HAP-1 (cell line): ENCODE results near the gene ZRSR2.

Experiments
- DNase-seq, 2 experiments: peaks; one replicate each; pipeline ENCODE4 v3.0.0-alpha.2; 2016 to 2020; ENCODE audit warnings: low spot score in 2 of 2
- H3K27me3 ChIP-seq: fragments of 250-450 bp; sonication (Bioruptor Pico); 2 replicates; pipeline ENCODE4 v1.5.1; 2020; ENCODE audit warnings: low read depth, mild to moderate bottlenecking, moderate library complexity
- H3K36me3 ChIP-seq: fragments of 250-450 bp; sonication (Bioruptor Pico); replicated peaks from 2 replicates; pipeline ENCODE4 v1.5.1; 2020; ENCODE audit warnings: mild to moderate bottlenecking
- H3K4me1 ChIP-seq: fragments of 250-450 bp; sonication (Bioruptor Pico); 2 replicates; pipeline ENCODE4 v1.5.1; 2020; ENCODE audit warnings: mild to moderate bottlenecking
- H3K4me3 ChIP-seq: fragments of 250-450 bp; sonication (Bioruptor Pico); 2 replicates; pipeline ENCODE4 v1.5.1; 2020; ENCODE audit warnings: mild to moderate bottlenecking, moderate library complexity
- H3K9me3 ChIP-seq: fragments of 250-450 bp; sonication (Bioruptor Pico); 2 replicates; pipeline ENCODE4 v1.5.1; 2020; ENCODE audit warnings: mild to moderate bottlenecking, moderate library complexity
- in situ Hi-C: fragments of 300-500 bp; cut with MboI; formaldehyde crosslinking; loops from 3 replicates; pipeline ENCODE4 v1.14.3; 2020; ENCODE audit warnings: low sequenced_read_pairs, inconsistent platforms, mixed read lengths

ZRSR2 gene

DNA sequence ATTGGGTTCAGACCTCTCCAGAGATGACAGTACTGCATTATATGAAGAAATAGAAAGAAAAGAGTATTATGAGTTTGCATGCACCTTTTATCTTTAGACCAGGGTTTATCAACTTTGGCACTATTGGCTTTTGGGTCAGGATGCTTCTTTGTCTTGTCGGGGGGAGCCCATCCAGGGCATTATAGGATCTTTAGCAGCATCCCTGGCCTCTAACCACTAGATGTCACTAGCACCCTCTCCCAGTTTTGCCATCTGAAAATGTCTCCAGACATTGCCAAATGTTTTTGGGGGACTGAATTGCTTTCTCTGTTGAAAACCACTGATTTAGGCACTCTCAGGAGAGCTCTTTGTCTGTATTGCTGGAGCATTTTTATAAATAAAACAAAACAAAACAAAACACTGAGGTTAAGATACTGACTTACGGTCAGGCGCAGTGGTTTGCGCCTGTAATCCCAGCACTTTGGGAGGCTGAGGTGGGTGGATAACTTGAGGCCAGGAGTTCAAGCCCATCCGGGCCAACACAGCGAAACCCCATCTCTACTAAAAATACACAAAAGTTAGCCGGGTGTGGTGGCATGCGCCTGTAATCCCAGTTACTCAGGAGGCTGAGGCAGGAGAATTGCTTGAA lies 28.6 kb upstream of the ZRSR2 start:
- DNase-seq: peak; percentile 49 to 64
- no peaks in the 10 kb centered on the region for H3K36me3 ChIP-seq
- H3K27me3 ChIP-seq: no peaks in the 10 kb centered on the region
- in situ Hi-C loops: no loop called here
- no peaks in the 10 kb centered on the region for H3K4me1 ChIP-seq
- H3K9me3 ChIP-seq: no peaks in the 10 kb centered on the region
- H3K4me3 ChIP-seq: no peak overlapping the region

DNA sequence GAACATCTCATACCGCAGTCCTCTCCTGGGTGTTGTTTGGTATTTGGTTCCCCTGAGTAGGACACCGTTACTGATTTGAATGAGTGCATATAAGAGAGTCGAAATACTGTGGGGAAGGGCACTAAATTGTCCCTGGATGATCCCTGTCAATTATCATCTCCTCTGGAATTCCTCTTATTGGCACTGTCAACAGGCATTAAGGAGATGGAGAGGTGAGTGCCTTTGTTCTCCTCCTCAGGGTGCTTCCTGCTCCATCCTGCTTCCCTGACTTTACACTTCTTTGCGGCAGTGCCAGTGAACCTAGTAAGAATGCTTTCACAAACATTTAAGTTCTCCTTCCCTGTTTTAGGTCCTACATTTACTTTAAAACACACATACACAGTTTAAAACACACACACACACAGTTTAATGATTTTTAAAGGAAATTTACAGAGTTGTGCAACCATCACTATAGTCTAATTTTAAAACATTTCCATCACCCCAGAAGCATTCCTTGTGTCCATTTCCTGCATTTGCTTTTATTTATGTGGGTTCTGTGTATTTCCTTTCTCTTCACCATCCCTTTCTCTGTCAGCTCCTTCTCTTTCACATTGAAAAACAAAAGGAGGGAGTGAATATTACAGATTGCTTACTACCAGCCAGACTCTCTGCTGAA lies 20.9 kb upstream of the ZRSR2 start:
- H3K36me3 ChIP-seq: no peaks in the 10 kb centered on the region
- no peak for DNase-seq
- in situ Hi-C loops: no loop called here

DNA sequence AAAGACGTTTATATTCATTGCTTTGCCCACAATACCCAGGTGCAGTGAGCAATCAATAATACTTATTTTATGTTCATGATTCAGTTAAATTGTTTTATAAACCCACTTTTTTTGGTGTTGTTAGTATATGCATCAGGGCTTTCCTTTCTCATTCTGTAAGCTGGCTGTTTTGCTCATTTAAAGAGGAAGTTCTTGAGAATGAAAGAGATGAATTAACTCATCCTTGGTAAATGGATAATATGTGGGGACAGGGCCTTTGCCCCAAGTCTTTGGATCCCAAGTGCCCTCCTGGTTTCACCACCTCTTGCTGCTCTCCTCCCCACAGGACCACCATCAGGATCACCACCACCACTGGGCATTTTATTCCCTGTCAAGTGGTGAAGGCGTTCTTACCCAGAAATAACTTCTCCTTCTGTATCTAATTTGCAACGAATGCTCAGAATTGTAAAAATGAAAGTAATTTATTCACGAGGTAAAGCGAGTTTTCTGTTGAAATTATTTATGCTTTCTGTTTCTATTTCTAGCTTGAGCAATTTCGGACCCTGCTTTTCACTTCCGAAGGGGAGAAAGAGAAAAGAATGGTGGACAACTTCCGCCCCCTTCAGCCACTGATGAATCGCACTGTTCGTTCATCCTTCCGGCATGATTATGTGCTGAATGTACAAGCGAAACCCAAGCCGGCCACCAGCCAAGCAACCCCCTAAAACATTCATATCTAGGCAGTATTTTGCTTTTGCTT lies 8.2 kb upstream of the ZRSR2 start:
- Histone ChIP-seq H3K4me1 (peaks cover 11% of the 10 kb centered on the region), H3K9me3 (no peaks in the 10 kb centered on the region), H3K36me3 (peaks cover 23% of the 10 kb centered on the region), H3K27me3 (no peaks in the 10 kb centered on the region), H3K4me3 (no peak overlapping the region)
- in situ Hi-C loops: no loop called here
- no peak for DNase-seq

More for the DNA sequence above, 20.9 kb upstream of the ZRSR2 start:
- H3K4me1 ChIP-seq: peaks cover 5% of the 10 kb centered on the region
- no peak overlapping the region for H3K4me3 ChIP-seq
- H3K9me3 ChIP-seq: no peaks in the 10 kb centered on the region
- no peaks in the 10 kb centered on the region for H3K27me3 ChIP-seq

DNA sequence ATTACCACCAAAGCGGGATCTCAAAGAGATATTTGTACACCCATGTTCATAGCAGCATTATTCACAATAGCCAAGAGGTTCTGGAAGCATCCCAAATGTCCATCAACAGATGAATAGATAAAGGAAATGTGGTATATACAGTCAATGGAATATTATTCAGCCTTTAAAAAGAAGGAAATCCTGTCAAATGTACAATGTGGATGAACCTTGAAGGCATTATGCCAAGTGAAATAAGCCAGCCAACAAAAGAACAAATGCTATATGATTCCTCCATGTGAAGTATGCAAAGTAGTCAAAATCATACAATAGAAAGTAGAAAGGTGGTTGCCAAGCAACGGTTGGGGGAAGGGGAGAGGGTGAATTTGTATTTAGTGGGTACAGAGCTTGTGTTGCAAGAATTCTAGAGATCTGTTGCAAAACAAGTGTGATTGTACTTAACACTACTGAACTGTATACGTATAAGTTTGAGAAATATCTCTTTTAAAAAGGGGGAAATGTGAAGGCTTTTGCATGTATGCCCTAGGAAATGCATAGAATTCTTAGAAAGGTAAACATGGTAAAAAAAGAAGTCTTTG lies 5.0 kb upstream of the ZRSR2 start:
- Histone ChIP-seq H3K9me3 (no peaks in the 10 kb centered on the region), H3K27me3 (no peaks in the 10 kb centered on the region), H3K36me3 (peaks cover 10% of the 10 kb centered on the region), H3K4me1 (peaks cover 21% of the 10 kb centered on the region), H3K4me3 (no peak overlapping the region)
- DNase-seq: peak; percentile 26 to 63
- in situ Hi-C loops: no loop called here

DNA sequence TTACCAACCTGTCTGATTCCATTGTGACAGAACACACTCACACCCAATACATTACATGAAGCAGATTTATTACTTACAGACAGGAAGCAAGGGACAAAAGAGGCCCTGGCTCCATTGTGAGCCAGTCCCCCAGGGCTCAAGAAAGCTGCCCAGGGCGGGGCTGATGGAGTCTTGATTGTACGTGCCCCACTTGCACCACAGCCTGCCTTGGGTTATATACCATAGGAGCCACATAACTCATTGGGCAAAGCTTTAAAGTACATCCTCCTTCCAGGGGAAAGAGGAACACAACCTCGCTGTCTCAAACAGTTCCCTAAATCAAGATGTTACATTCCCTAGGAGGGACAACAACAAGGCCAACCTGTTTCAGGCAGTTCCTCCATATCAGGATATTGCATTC lies 3.4 kb upstream of the ZRSR2 start:
- Histone ChIP-seq H3K27me3 (no peaks in the 10 kb centered on the region), H3K4me3 (no peak overlapping the region), H3K4me1 (peaks cover 21% of the 10 kb centered on the region), H3K36me3 (peaks cover 10% of the 10 kb centered on the region; the same call in 1 of the 2 replicates), H3K9me3 (no peaks in the 10 kb centered on the region)
- in situ Hi-C loops: no loop called here
- peak; percentile 46 to 70 for DNase-seq

DNA sequence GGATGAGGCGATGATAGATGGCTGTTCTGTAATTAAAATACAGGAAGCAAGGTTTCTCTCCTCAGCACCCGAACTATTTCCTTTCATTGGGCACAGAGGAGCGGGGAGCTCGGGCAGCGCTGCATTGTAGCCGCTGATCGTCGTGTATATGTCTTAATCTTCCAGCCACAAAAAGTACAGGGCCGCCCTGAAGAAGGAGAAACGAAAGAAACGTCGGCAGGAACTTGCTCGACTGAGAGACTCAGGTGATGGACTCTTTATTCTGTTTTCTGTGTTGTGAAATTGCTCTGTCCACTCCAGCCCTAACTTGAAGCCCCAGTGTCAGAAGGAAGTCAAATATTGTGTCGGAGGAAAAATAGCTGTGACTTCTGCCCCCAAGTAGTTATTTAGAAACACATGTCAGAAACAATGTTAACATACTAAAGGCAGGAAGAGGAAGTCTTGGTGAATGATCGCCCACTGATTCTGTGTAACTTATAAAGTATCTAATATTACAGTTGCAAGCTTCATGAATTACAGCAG lies 546 bp downstream of the ZRSR2 start:
- DNase-seq: peak in 1 of 2 experiments; percentile 19

DNA sequence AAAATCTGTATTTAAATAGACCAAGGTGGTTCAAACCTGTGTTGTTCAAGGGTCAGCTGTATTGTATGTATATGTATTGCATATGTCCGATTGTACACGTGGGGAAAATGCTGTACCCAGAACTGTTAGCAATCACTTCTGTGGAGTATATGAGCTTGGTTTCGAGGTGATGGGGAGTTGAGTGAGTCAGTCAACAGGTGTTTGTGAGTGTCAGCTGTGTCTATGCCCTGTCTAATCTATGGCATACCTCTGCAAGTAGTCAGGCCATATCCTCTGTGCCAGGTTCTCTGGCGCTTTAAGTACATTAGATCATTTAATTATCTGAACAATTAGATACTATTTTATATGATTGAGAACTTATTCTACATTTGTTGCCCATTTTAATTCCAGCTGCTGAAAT lies 7.4 kb downstream of the ZRSR2 start:
- H3K4me3 ChIP-seq: no peak overlapping the region
- in situ Hi-C loops: no loop called here
- DNase-seq: no peak
- H3K27me3 ChIP-seq: no peaks in the 10 kb centered on the region
- H3K36me3 ChIP-seq: peaks cover 42% of the 10 kb centered on the region
- no peaks in the 10 kb centered on the region; the same call in 1 of the 2 replicates for H3K4me1 ChIP-seq
- H3K9me3 ChIP-seq: no peaks in the 10 kb centered on the region

More for the DNA sequence above, 546 bp downstream of the ZRSR2 start:
- Histone ChIP-seq H3K4me3 (peak overlapping the region; percentile 82), H3K27me3 (no peaks in the 10 kb centered on the region), H3K4me1 (peaks cover 19% of the 10 kb centered on the region), H3K9me3 (no peaks in the 10 kb centered on the region), H3K36me3 (peaks cover 16% of the 10 kb centered on the region)
- in situ Hi-C loops: no loop called here

DNA sequence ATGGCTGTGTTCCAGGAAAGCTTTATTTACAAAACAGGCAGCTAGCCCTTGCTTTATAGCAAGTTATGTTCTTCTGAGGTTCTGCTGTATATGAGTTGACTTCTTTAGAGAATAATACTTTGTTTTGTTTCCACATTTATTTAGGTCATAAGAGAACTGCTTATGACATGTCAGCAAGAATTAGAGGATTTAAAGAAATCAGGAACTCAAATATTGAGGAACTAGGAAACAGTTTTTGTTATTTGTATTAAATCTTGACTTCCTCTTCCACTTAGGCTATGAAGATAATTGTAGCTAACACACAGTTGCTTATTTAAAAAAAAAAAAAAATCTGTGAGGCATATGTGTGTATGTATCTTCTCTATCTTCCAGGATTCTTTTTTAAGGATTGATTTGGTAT lies 14.3 kb downstream of the ZRSR2 start:
- no peaks in the 10 kb centered on the region for H3K4me1 ChIP-seq
- no peak overlapping the region for H3K4me3 ChIP-seq
- no peaks in the 10 kb centered on the region for H3K9me3 ChIP-seq
- in situ Hi-C loops: no loop called here
- H3K36me3 ChIP-seq: peaks cover 64% of the 10 kb centered on the region
- no peaks in the 10 kb centered on the region for H3K27me3 ChIP-seq
- DNase-seq: no peak

DNA sequence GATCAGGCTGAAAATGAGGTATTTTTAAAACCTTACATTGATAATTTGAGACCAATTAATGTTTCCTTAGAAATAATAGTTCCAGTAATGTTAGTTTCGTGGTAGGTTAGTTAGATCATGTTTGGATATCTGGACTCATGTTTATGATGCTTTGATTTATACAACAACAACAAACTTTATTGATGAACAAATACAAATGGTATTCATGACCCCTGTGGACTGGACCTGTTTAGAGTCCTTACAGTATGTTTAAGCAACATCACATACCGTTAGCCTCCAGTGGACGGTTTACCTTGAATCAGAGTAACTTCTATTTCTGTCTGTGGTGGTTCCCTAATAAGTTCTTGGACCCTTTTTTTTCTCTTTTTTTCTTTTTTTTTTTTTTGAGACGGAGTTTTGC lies 18.0 kb downstream of the ZRSR2 start:
- DNase-seq: no peak
- Histone ChIP-seq H3K27me3 (no peaks in the 10 kb centered on the region), H3K36me3 (peaks cover 48% of the 10 kb centered on the region), H3K9me3 (no peaks in the 10 kb centered on the region), H3K4me1 (no peaks in the 10 kb centered on the region), H3K4me3 (no peak overlapping the region)
- in situ Hi-C loops: no loop called here

DNA sequence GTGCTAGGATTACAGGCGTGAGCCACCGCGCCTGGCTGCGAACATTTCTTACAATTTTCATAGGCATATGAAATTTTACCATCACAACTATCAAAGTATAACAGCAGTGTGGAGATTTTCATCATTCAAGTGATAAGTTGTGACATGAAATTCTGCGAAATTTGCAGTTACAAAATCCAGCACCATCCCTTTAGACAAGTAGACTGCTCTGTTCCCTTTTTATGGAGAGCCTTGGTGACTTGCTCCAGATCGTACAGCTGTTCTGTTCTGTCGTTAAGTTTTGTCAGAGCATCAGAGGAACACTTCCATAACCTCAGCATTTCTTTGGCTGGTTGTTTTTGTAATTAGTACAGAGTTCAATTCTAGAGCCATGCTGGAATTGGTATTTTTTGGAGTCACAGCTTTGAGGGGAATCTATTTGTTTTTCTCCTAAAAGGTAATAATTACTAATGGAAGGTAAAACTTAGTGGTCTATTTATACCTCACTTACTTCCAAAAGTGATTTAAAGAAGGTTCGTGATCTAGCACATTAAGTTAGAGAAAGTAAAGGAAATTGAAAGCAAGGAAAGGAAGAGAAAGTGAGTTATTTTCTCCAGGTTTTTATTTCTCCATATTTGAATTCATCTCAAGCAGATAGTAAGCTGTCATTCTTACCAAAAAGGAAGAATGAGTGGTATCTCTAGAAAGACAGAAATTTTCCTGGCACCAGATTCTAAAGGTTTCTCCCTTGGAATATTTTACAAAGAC lies 22.1 kb downstream of the ZRSR2 start:
- peaks cover 17% of the 10 kb centered on the region for H3K4me1 ChIP-seq
- no peak for DNase-seq
- no peaks in the 10 kb centered on the region for H3K27me3 ChIP-seq
- in situ Hi-C loops: no loop called here
- H3K9me3 ChIP-seq: no peaks in the 10 kb centered on the region
- H3K4me3 ChIP-seq: no peak overlapping the region
- H3K36me3 ChIP-seq: peaks cover 45% of the 10 kb centered on the region

DNA sequence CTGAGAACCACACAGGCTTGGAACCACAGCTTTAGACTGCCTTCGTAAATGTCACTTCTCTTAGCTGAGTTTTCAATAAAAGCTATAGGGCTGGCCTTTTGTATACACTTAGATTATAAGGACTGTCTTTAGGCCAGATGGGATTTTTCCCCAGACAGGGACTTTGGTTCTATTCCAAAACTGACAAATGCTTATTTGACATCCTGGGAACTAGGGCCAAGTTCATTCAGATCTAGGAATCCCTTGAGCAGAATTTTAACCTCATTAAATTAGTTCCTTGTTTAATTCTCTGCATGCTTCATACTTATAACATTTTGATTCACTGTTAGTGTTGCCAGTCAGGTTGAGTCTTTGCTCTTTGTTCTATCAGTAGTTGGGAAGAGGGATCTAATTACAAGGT lies 23.1 kb downstream of the ZRSR2 start:
- Histone ChIP-seq H3K36me3 (peaks cover 43% of the 10 kb centered on the region), H3K27me3 (no peaks in the 10 kb centered on the region), H3K9me3 (no peaks in the 10 kb centered on the region), H3K4me3 (no peak overlapping the region), H3K4me1 (peaks cover 17% of the 10 kb centered on the region)
- in situ Hi-C loops: no loop called here
- no peak for DNase-seq

DNA sequence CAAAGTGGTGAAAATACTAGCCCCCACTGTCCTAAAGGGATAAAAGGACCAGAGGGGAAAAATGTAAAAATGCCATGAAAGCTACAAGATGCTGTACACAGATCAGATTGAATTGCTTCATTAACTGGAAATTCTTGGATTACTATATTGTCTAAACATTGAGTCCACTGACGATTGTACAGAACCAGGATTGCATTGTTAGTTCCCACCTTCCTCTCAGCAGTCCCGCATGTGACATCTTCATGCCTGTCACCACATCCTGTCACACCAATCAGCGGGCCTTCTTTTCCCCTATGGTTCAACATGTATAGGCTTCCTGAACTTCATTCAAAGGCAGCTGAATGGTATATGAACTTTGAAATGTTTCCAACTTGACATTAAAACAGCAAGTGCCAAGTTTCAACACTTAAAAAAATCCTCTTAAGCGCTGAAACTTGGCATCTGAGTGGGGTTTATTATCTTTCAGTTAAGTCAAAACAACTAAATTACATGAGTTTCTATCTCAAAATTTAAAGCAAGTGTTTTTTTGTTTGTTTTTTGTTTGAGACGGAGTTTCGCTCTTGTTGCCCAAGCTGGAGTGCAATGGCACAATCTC lies 24.6 kb downstream of the ZRSR2 start:
- Histone ChIP-seq H3K27me3 (no peaks in the 10 kb centered on the region), H3K9me3 (no peaks in the 10 kb centered on the region), H3K4me1 (peaks cover 17% of the 10 kb centered on the region), H3K36me3 (peaks cover 35% of the 10 kb centered on the region), H3K4me3 (no peak overlapping the region)
- in situ Hi-C loops: no loop called here
- no peak for DNase-seq
